Embryonic facial prominence (tissue), 1 donor: ENCODE measurements around the gene WAPL.

ENCODE experiments used
- DNase-seq: peaks from one replicate; pipeline ENCODE4 v3.0.0-alpha.2; 2016; ENCODE audit errors: extremely low spot score

Gene WAPL

DNA sequence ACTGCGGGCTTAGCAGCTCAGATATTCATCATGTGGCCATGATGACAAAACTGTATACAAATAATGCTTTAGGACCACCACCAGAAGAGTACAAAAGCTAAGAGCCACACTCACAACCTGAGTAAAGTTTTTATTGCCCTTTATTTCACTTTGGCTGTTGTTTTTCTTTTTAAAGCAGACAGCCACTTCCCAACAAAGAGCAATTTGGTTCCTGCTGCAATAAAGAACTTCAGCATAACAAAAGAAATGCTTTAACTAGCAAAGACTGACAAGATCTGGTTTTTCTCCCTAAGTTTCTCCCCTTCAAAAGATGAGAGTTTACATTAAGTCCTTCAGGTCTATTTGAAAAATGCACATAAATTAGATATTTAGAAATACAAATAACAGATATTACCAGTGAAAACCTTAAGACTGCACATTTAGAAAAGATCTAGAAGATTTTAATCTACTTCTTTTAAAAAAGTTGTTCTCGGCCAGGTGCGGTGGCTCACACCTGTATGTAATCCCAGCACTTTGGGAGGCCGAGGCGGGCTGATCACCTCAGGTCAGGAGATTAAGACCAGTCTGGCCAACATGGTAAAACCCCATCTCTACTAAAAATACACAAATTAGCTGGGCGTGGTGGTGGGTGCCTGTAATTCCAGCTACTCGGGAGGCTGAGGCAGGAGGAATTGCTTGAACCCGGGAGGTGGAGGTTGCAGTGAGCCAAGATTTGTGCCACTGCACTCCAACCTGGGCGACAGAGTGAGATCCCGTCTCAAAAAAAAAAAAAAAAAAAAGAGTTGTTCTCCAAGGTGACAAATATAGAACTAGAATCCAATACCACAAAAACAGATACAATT is 59.4 kb downstream of the WAPL start:
- DNase-seq, result no peak

DNA sequence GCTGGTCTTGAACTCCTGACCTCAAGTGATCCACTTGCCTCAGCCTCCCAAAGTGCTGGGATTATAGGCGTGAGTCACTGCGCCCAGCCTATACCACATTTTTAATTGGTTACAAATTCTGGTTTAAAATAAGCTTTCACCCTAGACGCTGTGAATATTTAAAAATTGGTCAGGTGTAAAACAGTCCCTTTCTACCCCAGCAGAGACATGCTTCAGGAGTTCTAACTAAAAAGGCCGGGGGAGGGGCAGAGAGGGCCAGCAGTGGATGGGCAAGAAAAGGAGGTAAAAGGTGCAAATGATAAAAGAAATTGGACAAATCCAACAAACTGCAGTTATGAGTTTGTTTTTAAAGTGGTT is 70.0 kb downstream of the WAPL start:
- no peak for DNase-seq

DNA sequence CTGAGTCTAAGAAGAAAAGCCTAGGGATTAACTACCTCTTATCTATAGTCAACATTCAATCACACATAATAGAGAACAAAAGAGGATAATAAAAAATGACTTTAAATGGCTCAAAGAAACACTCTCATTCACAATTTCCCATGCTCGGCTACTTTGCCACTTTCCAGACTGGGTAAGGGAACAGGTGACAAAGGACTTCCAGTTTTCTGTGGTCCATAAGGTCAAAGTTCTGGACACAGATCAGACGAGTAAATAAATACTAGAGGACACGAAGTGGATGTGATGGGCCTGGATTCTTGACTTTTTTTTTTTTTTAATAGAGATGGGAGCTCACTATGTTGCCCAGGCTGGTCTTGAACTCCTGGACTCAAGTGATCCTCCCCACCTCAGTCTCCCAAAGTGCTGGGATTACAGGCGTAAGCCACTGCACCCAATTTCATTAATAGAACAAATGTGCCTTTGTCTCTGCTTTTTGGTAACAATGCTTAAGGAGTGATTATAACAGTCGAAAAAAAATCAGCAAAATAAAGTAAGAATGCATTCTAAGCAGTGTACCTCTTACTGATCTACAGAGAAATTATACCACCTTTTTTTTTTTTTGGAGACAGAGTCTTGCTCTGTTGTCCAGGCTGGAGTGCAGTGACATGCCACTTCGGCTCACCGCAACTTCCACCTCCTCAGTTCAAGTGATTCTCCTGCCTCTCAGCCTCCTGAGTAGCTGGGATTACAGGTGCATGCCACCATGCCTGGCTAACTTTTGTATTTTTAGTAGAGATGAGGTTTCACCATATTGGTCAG is 70.6 kb downstream of the WAPL start:
- DNase-seq, result no peak

DNA sequence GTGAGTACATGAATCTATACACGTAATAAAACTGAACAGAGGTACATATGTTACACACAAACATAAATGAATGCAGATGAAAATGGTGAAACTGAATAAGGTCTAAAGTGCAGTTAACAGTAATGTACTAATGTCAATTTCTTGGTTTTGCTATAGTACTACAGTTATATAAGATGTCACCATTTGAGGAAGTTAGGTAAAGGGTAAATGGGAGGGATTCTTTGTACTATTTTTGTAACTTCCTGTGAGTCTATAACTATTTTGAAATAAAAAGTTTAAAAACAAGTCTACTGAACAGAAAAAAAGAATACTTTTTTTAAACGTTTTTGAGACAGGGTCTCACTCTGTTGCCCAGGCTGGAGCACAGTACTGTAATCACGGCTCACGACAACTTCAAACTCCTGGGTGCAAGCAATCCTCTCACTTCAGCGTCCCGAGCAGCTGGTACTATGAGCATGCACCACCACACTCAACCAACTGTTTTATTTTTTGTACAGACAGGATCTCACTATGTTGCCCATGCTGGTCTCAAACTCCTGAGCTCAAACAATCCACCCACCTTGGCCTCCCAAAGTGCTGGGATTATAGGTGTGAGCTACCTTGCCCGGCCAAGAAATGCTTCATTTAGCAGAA is 71.5 kb downstream of the WAPL start:
- DNase-seq, result no peak

DNA sequence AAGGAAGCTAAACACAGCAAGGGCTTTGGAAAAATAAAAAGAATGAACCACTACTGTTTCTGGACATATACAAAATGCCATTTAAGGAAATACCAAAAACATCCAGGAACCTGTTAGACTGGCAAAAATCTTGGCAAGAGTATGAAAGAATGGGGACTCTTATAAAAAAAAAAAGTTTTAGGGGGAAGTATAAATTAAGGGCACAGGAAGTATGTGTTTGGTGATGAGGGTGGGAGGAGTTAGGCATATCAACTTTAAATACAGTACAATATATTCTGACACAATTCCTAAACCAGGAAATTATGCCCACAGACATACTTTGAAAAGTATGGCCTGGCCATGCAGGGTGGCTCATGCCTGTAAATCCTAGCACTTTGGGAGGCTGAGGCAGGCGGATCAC is 74.2 kb downstream of the WAPL start:
- no peak for DNase-seq

DNA sequence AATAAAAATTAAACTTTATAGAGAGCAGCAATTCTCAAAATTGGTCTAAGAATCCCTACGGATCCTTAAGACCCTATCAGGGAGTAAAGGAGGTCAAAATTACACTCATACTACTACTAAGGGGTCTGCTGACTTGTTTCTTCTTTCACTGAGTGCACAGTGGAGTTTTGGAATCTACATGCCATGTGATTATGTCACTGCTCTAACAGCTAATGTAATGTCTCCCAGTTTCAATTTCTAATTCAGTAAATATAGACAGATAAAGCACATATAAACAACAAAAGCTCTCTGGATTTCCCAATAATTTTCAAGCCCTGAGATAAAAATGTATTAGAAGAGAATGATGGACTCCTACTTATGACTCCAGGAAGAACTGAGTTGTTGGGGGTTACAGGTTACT is 74.6 kb downstream of the WAPL start:
- DNase-seq, result no peak

DNA sequence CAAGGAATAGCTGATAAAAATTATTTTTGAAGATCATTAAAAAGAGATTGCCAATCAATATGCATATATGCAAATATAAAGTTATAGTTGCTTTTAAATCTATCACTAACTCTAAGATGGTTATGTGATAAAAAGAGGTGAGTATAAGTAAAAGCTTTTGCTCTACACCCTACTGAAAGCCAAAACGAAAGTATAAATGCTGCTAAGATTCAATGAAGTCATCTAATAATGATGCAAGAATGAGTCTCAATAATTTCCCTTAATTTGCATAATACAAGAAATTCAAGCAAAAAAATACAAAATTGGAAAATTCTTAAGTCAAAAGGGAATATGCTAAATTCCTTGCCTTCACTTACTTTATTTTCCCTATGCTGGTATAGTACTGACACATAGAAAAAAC is 75.2 kb downstream of the WAPL start:
- no peak for DNase-seq

DNA sequence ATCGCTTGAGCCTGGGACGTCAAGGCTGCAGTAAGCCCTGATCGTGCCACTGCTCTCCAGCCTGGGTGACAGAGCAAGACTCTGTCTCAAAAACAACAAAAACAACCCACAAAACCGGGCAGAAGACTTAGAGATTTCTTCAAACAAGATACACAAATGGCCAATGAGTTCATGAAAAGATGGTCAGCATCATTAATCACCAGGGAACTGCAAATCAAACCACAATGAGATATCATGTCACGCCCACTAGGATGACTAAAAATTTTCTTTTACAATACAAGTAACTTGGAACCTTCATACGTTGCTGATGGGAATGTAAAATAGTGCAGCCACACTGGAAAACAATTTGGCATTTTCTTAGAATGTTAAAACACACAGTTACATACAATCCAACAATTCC is 77.7 kb downstream of the WAPL start:
- no peak for DNase-seq

DNA sequence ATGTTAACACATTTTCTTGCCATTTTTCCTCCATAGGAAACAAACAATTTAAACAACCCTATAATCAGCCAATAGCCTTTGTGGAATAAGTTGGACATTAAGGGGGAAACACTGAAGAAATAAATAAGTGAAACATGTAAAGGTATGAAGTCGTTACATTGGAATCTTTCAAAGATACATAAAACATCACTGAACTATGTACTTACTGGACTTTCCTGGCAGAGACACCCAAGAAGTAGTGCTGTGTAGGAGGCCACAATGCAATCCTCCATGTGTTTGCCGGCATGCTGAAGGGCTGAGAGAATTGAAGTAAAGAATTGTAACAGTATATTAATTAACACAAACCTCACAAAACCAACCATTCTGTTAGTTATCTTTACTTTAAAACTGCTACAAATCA is 78.5 kb downstream of the WAPL start:
- DNase-seq, result no peak

DNA sequence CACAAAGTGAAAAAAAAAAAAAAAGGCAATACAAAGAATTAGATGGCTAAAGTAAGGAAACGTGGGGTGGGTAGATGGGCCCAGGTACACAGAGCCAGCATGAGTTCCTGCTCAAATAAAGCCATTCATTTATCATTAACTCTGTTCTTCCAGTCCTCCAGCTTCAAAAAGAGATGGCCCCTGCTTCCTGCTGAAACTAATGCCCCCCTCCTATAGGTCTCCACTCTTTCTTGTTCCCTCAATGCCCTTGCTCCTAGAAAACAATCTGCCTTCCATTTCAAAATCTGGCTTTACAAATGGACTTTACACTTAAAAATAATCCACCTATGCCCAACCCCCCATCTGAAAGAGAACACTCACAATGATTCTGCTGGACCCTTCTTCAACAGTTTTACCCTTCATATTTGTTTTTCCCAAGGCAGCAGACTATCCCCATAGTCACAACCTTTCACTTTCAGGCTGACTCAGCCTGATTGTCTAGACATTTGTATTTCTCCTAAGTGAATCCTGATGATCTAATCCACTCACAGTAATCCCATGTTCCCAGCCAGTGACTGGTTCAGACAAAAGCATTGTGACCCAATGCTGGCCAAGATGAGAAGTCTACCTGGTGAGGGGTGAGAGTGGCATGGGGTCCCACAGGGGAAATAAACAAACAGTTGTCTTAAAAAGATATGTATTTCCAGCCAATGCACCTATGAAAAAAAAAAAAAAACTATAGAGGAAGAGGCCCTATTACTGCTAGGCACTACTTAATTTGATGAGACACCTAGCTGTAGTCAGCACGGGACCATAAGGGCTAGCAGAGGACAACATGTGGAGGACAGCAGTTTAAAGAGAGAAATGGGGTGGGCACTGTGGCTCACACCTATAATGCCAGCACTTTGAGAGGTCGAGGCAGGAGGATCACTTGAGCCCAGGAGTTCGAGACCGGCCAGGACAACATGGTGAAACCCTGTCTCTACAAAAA is 80.4 kb downstream of the WAPL start:
- no peak for DNase-seq

DNA sequence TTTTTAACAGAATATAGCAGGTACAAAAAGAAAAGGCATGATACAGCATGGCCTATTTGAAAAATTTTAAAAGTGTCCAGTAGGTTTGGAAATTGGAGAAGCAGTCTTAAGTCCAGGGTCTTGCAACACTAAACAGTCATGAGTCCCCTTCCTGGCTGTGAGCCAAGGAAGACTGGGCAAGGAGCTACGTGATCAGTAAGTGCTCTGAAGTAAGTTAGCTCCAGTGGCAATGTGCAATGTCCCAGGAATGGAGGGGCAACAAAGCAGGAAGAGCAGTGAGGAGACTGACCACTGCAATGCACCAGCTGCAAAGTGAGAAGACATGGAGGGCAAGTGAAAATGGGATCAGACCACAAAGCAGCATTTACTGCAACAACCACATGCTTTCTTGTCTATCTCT is 82.0 kb downstream of the WAPL start:
- no peak for DNase-seq

DNA sequence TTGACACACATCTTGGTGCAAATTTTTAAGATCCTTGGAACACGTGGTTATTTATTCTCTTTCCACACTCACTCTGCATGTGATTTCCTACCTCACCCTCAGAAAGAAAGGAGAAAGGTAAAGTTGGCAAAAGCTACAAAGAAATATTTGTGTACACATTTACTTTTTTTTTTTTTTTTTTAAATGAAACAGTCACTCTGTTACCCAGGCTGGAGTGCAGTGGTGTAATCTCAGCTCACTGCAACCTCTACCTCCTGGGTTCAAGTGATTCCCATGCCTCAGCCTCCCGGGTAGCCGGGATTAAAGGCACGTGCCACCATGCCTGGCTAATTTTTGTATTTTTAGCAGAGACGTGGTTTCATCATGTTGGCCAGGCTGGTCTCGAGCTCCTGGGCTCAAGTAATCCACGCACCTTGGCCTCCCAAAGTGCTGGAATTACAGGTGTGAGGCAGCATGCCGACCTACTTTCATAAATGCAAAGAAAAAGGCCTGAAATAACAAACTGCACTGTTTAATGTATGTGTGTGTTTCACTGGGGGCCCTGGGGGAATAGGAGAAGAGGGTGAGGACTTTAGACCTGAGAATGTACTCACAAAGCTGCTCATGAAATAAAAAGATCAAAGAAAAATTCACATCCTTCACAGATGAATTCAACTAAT is 83.4 kb downstream of the WAPL start:
- no peak for DNase-seq

DNA sequence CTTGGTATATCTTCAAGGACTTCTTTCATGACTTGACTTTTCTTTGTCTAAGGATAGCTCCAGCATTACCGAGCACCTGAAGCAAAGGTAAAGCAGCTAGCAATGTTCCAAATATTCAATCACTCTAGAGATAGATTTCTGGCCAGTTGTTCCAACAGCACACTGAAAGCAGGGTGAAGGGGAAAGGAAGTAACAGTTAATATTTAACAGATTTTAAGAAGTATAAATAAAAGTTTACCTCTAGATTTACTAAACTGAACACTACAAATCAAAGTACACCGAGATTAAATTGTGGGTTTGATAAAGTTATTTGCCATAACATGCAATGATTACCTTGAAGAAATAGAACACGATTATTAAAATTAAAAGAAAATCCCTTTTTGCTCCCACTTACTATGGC is 84.1 kb downstream of the WAPL start:
- no peak for DNase-seq

DNA sequence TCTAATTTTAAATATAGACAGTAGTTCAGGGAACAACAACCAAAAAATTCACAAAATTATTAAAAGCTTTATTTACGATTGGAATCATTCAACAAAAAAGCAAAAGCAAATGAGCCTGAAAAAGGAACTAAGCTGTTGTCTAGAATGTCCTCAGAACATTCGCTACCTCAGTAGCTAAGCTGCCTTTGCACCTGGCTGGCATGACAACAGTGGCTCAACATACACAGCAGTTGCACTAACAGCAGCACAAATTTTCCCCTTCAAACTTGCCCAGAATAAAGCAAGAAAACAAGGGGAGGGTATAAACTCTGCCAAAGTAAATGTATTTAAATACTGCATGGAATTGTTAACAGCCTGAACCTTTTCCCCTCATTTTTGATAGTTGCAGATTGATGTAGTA is 84.6 kb downstream of the WAPL start:
- DNase-seq, result no peak

DNA sequence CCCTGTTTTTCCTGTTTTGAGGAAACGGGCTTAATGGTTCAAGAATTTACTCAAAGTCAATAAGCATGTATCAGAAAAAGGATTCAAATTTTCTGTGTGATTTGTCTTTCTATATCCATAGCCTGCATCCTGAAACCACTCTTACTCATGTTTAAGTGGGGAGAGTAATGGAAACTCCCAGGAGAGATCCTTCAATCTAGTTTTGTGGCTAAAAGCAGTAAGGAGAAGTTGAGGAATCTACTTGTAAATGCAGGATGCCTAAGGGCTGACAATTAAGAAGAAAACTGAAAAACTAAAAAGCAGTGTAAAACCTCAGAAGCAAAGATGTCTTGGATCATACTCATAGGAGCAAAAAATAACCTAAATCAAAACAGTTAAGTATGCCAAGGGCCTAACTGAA is 86.9 kb downstream of the WAPL start:
- no peak for DNase-seq

DNA sequence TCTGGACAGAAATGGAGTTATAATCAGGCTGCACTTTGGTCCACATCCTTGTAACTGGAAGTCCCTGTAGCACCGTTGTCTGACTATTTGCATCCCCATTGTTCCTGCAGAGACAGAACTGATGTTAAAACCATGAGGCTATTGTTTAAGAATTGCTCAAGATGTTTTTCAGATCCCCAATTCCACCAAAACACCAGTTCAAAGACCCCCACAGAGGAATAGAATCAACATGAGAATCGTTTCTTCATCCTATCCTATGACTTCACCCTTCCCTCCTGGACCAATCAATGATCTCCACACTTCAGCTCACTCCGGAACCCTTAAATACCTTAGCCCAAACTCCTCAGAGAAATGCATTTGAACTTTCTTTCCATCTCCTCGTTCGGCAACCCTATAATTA is 97.9 kb downstream of the WAPL start:
- no peak for DNase-seq

DNA sequence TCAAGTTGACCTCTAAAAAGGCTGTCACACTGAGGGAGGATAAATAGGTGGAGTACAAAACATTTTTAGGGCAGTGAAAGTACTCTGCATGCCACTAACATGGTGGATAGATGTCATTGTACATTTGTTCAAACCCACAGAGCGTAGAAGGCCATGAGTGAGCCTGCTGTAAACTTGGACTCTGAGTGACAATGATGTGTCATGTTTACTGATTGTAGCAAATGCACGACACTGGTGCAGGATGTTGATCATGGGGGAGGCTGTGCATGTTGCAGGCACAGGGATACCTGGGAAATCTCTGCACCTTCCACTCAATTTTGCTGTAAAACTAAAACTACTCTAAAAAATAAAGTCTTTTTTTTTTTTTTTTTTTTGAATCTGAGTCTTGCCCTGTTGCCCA is 102.5 kb downstream of the WAPL start:
- no peak for DNase-seq

DNA sequence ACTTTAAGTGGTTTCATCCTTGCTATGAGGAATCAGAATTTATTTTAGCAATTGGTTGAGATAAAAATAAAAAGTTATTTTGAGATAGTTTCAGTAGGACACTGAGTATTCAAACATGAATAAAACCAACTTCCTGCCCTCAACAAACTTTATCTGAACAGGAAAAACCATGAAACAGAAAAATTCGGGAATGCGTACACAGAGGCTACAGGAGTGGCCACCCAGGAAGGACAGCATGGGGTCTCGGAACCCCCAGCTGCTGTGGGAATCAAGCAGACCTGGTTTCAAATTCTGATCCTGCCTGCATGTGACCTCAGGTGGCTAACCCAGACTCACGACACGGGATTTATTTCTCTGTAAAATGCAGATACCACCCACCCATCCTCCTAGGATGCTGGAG is 106.0 kb downstream of the WAPL start:
- DNase-seq, result no peak

DNA sequence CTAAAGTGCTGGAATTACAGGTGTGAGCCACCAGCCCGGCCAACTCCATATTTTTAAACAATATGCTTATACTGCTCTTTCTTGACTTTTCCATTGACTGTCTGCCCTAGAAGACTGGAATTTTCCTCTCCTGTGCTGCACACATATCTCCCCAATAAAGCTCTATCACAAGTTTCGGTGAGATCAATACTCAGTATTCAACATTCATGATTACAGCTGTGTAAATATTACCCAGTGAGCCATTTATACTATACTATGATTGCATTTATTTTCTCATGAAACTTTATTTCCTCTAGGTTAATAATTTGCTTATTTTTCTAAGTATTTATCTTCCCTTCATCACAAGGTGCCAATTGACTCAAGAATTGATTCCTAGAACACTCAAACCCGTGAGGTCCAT is 106.5 kb downstream of the WAPL start:
- DNase-seq, result no peak

DNA sequence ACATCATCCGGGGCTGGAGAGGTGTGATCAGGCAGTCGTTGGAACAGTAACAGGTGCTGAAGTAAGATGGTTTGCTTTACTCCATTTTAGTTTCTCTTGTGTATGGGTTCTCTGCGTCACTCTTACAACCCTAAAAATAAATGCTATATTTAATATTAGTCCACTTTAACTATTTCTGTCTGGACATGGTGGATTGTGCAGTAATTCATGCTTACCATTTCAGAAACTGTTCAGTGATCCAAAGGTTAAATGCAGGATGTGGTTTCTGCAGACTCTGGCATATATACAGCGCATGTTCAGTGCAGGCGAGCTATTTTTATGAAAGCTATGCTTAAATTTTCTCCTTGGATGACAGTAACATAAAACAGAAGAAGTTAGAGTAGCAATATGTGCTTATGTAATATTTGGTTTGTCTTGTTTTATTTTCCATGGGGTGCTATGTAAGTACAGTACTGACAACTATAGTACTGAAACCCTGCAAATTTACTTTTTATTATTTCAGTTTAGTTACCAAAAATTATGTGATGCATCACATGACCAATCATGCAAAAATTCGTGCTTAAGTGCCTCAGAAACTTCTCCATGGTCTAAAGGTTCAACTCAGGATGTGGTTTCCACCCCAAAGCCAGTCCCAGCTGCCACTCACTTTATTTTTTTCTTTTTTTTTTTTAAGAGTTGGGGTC is 108.4 kb downstream of the WAPL start:
- peak; percentile 56 for DNase-seq
